ENCODE data around the gene KCNK15.

The KCNK15 gene

GRCh38 chr20:44768854-44769480 lies 23.3 kb downstream of the KCNK15 start:
- no peaks in the 10 kb centered on the region for H3K27me3 ChIP-seq (ENCODE audit: control insufficient read depth, insufficient read depth, low read length)
- no peak overlapping the region for H3K9ac ChIP-seq (ENCODE audit: low read length)
- no peaks in the 10 kb centered on the region for H3K9me3 ChIP-seq (ENCODE audit: control insufficient read depth, low read depth, low read length)
- H3K27ac ChIP-seq (ENCODE audit: low read length) = no peak overlapping the region
- H3K36me3 ChIP-seq (ENCODE audit: control insufficient read depth, low read depth, low read length) = no peaks in the 10 kb centered on the region
- H3K4me3 ChIP-seq (ENCODE audit: low read length) = no peak overlapping the region
- no peaks in the 10 kb centered on the region for H3K4me1 ChIP-seq (ENCODE audit: control insufficient read depth, low read depth, low read length)

- H3K27ac ChIP-seq (ENCODE audit: low read length) = no peak overlapping the region
Observed at GRCh38 chr20:44769481-44769863, 23.8 kb downstream of the KCNK15 start.

GRCh38 chr20:44770484-44771171 lies 25.0 kb downstream of the KCNK15 start:
- no peak overlapping the region for H3K27ac ChIP-seq (ENCODE audit: low read length)
- H3K27me3 ChIP-seq (ENCODE audit: control insufficient read depth, insufficient read depth, low read length) = no peaks in the 10 kb centered on the region
- H3K36me3 ChIP-seq (ENCODE audit: control insufficient read depth, low read depth, low read length) = no peaks in the 10 kb centered on the region
- no peaks in the 10 kb centered on the region for H3K4me1 ChIP-seq (ENCODE audit: control insufficient read depth, low read depth, low read length)
- H3K4me3 ChIP-seq (ENCODE audit: low read length) = no peak overlapping the region
- H3K9ac ChIP-seq (ENCODE audit: low read length) = no peak overlapping the region
- H3K9me3 ChIP-seq (ENCODE audit: control insufficient read depth, low read depth, low read length) = no peaks in the 10 kb centered on the region

More at GRCh38 chr20:44769481-44769863, 23.8 kb downstream of the KCNK15 start:
- H3K9ac ChIP-seq (ENCODE audit: low read length) = no peak overlapping the region
- no peaks in the 10 kb centered on the region for H3K36me3 ChIP-seq (ENCODE audit: control insufficient read depth, low read depth, low read length)
- H3K27me3 ChIP-seq (ENCODE audit: control insufficient read depth, insufficient read depth, low read length) = no peaks in the 10 kb centered on the region
- no peaks in the 10 kb centered on the region for H3K9me3 ChIP-seq (ENCODE audit: control insufficient read depth, low read depth, low read length)
- H3K4me1 ChIP-seq (ENCODE audit: control insufficient read depth, low read depth, low read length) = no peaks in the 10 kb centered on the region
- no peak overlapping the region for H3K4me3 ChIP-seq (ENCODE audit: low read length)

- Histone ChIP-seq H3K27me3 (ENCODE audit: control insufficient read depth, insufficient read depth, low read length) (no peaks in the 10 kb centered on the region), H3K9ac (ENCODE audit: low read length) (no peak overlapping the region), H3K27ac (ENCODE audit: low read length) (no peak overlapping the region), H3K4me1 (ENCODE audit: control insufficient read depth, low read depth, low read length) (no peaks in the 10 kb centered on the region), H3K9me3 (ENCODE audit: control insufficient read depth, low read depth, low read length) (no peaks in the 10 kb centered on the region), H3K4me3 (ENCODE audit: low read length) (no peak overlapping the region), H3K36me3 (ENCODE audit: control insufficient read depth, low read depth, low read length) (no peaks in the 10 kb centered on the region)
Observed at GRCh38 chr20:44771172-44771535, 25.5 kb downstream of the KCNK15 start.

- Histone ChIP-seq H3K27ac (ENCODE audit: low read length) (no peak overlapping the region), H3K36me3 (ENCODE audit: control insufficient read depth, low read depth, low read length) (no peaks in the 10 kb centered on the region), H3K9ac (ENCODE audit: low read length) (no peak overlapping the region), H3K27me3 (ENCODE audit: control insufficient read depth, insufficient read depth, low read length) (no peaks in the 10 kb centered on the region), H3K4me1 (ENCODE audit: control insufficient read depth, low read depth, low read length) (no peaks in the 10 kb centered on the region), H3K9me3 (ENCODE audit: control insufficient read depth, low read depth, low read length) (no peaks in the 10 kb centered on the region), H3K4me3 (ENCODE audit: low read length) (no peak overlapping the region)
Observed at GRCh38 chr20:44772636-44773035, 27.0 kb downstream of the KCNK15 start.

GRCh38 chr20:44773070-44773829 lies 27.6 kb downstream of the KCNK15 start:
- no peaks in the 10 kb centered on the region for H3K4me1 ChIP-seq (ENCODE audit: control insufficient read depth, low read depth, low read length)
- no peaks in the 10 kb centered on the region for H3K27me3 ChIP-seq (ENCODE audit: control insufficient read depth, insufficient read depth, low read length)
- H3K27ac ChIP-seq (ENCODE audit: low read length) = no peak overlapping the region
- no peak overlapping the region for H3K9ac ChIP-seq (ENCODE audit: low read length)
- no peaks in the 10 kb centered on the region for H3K9me3 ChIP-seq (ENCODE audit: control insufficient read depth, low read depth, low read length)
- no peaks in the 10 kb centered on the region for H3K36me3 ChIP-seq (ENCODE audit: control insufficient read depth, low read depth, low read length)
- no peak overlapping the region for H3K4me3 ChIP-seq (ENCODE audit: low read length)

- no peak overlapping the region for H3K4me3 ChIP-seq (ENCODE audit: low read length)
- no peaks in the 10 kb centered on the region for H3K27me3 ChIP-seq (ENCODE audit: control insufficient read depth, insufficient read depth, low read length)
- H3K27ac ChIP-seq (ENCODE audit: low read length) = no peak overlapping the region
- H3K4me1 ChIP-seq (ENCODE audit: control insufficient read depth, low read depth, low read length) = no peaks in the 10 kb centered on the region
- no peaks in the 10 kb centered on the region for H3K36me3 ChIP-seq (ENCODE audit: control insufficient read depth, low read depth, low read length)
- H3K9ac ChIP-seq (ENCODE audit: low read length) = no peak overlapping the region
- no peaks in the 10 kb centered on the region for H3K9me3 ChIP-seq (ENCODE audit: control insufficient read depth, low read depth, low read length)
Observed at GRCh38 chr20:44776980-44777379, 31.3 kb downstream of the KCNK15 start.

GRCh38 chr20:44780226-44780625 lies 34.6 kb downstream of the KCNK15 start:
- Histone ChIP-seq H3K27ac (ENCODE audit: low read length) (no peak overlapping the region), H3K27me3 (ENCODE audit: control insufficient read depth, insufficient read depth, low read length) (no peaks in the 10 kb centered on the region), H3K4me1 (ENCODE audit: control insufficient read depth, low read depth, low read length) (peaks cover 13% of the 10 kb centered on the region), H3K9ac (ENCODE audit: low read length) (no peak overlapping the region), H3K9me3 (ENCODE audit: control insufficient read depth, low read depth, low read length) (no peaks in the 10 kb centered on the region), H3K4me3 (ENCODE audit: low read length) (no peak overlapping the region), H3K36me3 (ENCODE audit: control insufficient read depth, low read depth, low read length) (no peaks in the 10 kb centered on the region)

- Histone ChIP-seq H3K9ac (ENCODE audit: low read length) (no peak overlapping the region), H3K4me1 (ENCODE audit: control insufficient read depth, low read depth, low read length) (peaks cover 20% of the 10 kb centered on the region), H3K4me3 (ENCODE audit: low read length) (no peak overlapping the region), H3K36me3 (ENCODE audit: control insufficient read depth, low read depth, low read length) (no peaks in the 10 kb centered on the region), H3K9me3 (ENCODE audit: control insufficient read depth, low read depth, low read length) (no peaks in the 10 kb centered on the region), H3K27ac (ENCODE audit: low read length) (no peak overlapping the region), H3K27me3 (ENCODE audit: control insufficient read depth, insufficient read depth, low read length) (no peaks in the 10 kb centered on the region)
Observed at GRCh38 chr20:44781118-44781517, 35.5 kb downstream of the KCNK15 start.

- H3K36me3 ChIP-seq (ENCODE audit: control insufficient read depth, low read depth, low read length) = no peaks in the 10 kb centered on the region
- peaks cover 20% of the 10 kb centered on the region for H3K4me1 ChIP-seq (ENCODE audit: control insufficient read depth, low read depth, low read length)
- H3K27me3 ChIP-seq (ENCODE audit: control insufficient read depth, insufficient read depth, low read length) = no peaks in the 10 kb centered on the region
- H3K27ac ChIP-seq (ENCODE audit: low read length) = no peak overlapping the region
- H3K9me3 ChIP-seq (ENCODE audit: control insufficient read depth, low read depth, low read length) = no peaks in the 10 kb centered on the region
- no peak overlapping the region for H3K9ac ChIP-seq (ENCODE audit: low read length)
- H3K4me3 ChIP-seq (ENCODE audit: low read length) = no peak overlapping the region
Observed at GRCh38 chr20:44781791-44782190, 36.1 kb downstream of the KCNK15 start.

- no peak overlapping the region for H3K4me3 ChIP-seq (ENCODE audit: low read length)
- no peaks in the 10 kb centered on the region for H3K9me3 ChIP-seq (ENCODE audit: control insufficient read depth, low read depth, low read length)
- H3K4me1 ChIP-seq (ENCODE audit: control insufficient read depth, low read depth, low read length) = peaks cover 20% of the 10 kb centered on the region
- no peak overlapping the region for H3K9ac ChIP-seq (ENCODE audit: low read length)
- no peak overlapping the region for H3K27ac ChIP-seq (ENCODE audit: low read length)
- H3K36me3 ChIP-seq (ENCODE audit: control insufficient read depth, low read depth, low read length) = no peaks in the 10 kb centered on the region
- H3K27me3 ChIP-seq (ENCODE audit: control insufficient read depth, insufficient read depth, low read length) = no peaks in the 10 kb centered on the region
Observed at GRCh38 chr20:44784688-44785087, 39.0 kb downstream of the KCNK15 start.

Data from iPS-18a (cell line).